GM12878 (cell line): ENCODE results near the gene ESPL1. TPM values are rescaled to one million over a fixed set of nuclear protein-coding genes. Genes with fewer than 3 reads are reported as not detected.

Experiments
- E4F1 ChIP-seq: fragments of 450-650 bp; IDR thresholded peaks from 2 replicates; pipeline ENCODE4 v1.6.1; 2018; ENCODE audit warnings: borderline replicate concordance, mild to moderate bottlenecking; ENCODE audit not compliant: partially characterized antibody
- GABPA ChIP-seq: IDR thresholded peaks from 2 replicates; pipeline ENCODE4 v1.6.1; 2014; ENCODE audit warnings: antibody characterized with exemption, low read depth, mild to moderate bottlenecking, inconsistent platforms
- HCFC1 ChIP-seq: fragments of 150-350 bp; IDR thresholded peaks from 2 replicates; pipeline ENCODE4 v1.6.1; 2014; ENCODE audit warnings: low read length
- JUNB ChIP-seq: IDR thresholded peaks from 2 replicates; pipeline ENCODE4 v1.6.1; 2016; ENCODE audit warnings: antibody characterized with exemption, mild to moderate bottlenecking
- NR2C1 ChIP-seq: fragments of 450-650 bp; IDR thresholded peaks from 2 replicates; pipeline ENCODE4 v1.6.1; 2017; ENCODE audit warnings: antibody characterized with exemption, mild to moderate bottlenecking, moderate library complexity
- NR2C2 ChIP-seq: IDR thresholded peaks from 2 replicates; pipeline ENCODE4 v1.6.1; 2011; ENCODE audit warnings: borderline replicate concordance, low read depth; ENCODE audit not compliant: control insufficient read depth, insufficient read length
- PRDM15 ChIP-seq: fragments of 450-650 bp; formaldehyde crosslinking; IDR thresholded peaks from 2 replicates; pipeline ENCODE4 v1.4.0; 2020; ENCODE audit warnings: mild to moderate bottlenecking, moderate library complexity
- TBL1XR1 ChIP-seq: IDR thresholded peaks from 2 replicates; pipeline ENCODE4 v1.6.1; 2012; ENCODE audit warnings: low read depth, low read length, improper control_type of control experiment
- TCF3 ChIP-seq: IDR thresholded peaks from 2 replicates; pipeline ENCODE4 v1.6.1; 2012; ENCODE audit warnings: low read depth, mild to moderate bottlenecking, low read length, borderline replicate concordance; ENCODE audit not compliant: insufficient read depth
- polyA plus RNA-seq, 11 experiments: library from polyadenylated mRNA; depleted of rRNA in 4 of 11; unstranded in 6 of 11; stranded (reverse) in 5 of 11; fragments of >200 nt; fragmentation: Nextera tagmentation in 4 of 11; fragmentation: Illumina TruSeq in 1 of 11; extraction: Ambion mirVana in 4 of 11; extraction: Trizol in 1 of 11; gene quantifications; 1 replicate in 1 of 11; 2 replicates in 10 of 11; pipeline versions ENCODE4 v1.2.1 to v1.2.3, GENCODE V29; 2011 to 2016; ENCODE audit warnings: inconsistent platforms in 2 of 11, missing spikeins in 2 of 11, low read depth in 1 of 11
- total RNA-seq, 4 experiments: library from RNA; depleted of rRNA in 3 of 4; stranded (reverse); fragments of >200 nt in 3 of 4; fragmentation: Illumina TruSeq in 1 of 4; extraction: Trizol in 1 of 4; gene quantifications; 2 replicates each; pipeline versions ENCODE4 v1.2.1 to v1.2.3, GENCODE V29; 2013 to 2021
- TF ChIP-seq, protein P1 (sequence below): IDR thresholded peaks from 2 replicates; pipeline ENCODE4 v1.6.1; 2011; ENCODE audit warnings: borderline replicate concordance, low read depth, mild to moderate bottlenecking, moderate library complexity, mixed read lengths, low read length; ENCODE audit not compliant: insufficient read depth; ENCODE audit errors: extremely low read length

ESPL1 gene
- total and polyA plus RNA-seq, 10 of the 15 experiments (the other 5 are each of a cell fraction or from before 2014, with no cell fraction given), result 2.1 to 61.9 (median 21.2) TPM

GRCh38 chr12:53334822-53335221 is 66.7 kb downstream of the ESPL1 start (continued):
- TF ChIP-seq, protein P1, sequence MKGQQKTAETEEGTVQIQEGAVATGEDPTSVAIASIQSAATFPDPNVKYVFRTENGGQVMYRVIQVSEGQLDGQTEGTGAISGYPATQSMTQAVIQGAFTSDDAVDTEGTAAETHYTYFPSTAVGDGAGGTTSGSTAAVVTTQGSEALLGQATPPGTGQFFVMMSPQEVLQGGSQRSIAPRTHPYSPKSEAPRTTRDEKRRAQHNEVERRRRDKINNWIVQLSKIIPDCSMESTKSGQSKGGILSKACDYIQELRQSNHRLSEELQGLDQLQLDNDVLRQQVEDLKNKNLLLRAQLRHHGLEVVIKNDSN, result no peak
- no peak for TF ChIP-seq E4F1
- no peak for TF ChIP-seq JUNB
- TF ChIP-seq HCFC1, result no peak
- no peak for TF ChIP-seq PRDM15 (CRISPR knock-in tag)
- TF ChIP-seq NR2C1, result no peak
- no peak for TF ChIP-seq TCF3
- no peak for TF ChIP-seq GABPA
- TF ChIP-seq NR2C2, result no peak
- no peak for TF ChIP-seq TBL1XR1
